Activated CD4-positive, alpha-beta T cell treated with anti-CD3 and anti-CD28 coated beads, Interleukin-2, amount 10 ng/mL, durations not matched to agents 7 days and 5 days (primary cell): Measurements from ENCODE around the gene FFAR1. TPM values are rescaled to one million over a fixed set of nuclear protein-coding genes. Genes with fewer than 3 reads are reported as not detected.
"Not testable (repeated sequence)": the region's sequence is repeated elsewhere in the genome, so short reads cannot be mapped to it uniquely, and the experiment has no call there.

Source experiments
- CTCF ChIA-PET: fragments of 350-600 bp; sonication (Branson Sonifier 250); formaldehyde crosslinking; loops from one replicate; lab custom pipeline; 2021; ENCODE audit warnings: antibody characterized with exemption; lab: Charles Lee
- POLR2A ChIA-PET: fragments of 350-600 bp; sonication (Branson Sonifier 250); formaldehyde crosslinking; loops from one replicate; lab custom pipeline; 2021; ENCODE audit warnings: antibody characterized with exemption; lab: Charles Lee
- DNase-seq: peaks from one replicate; pipeline ENCODE4 v3.0.0-alpha.2; 2020
- H3K27ac Mint-ChIP-seq: one replicate; pipeline ENCODE4 v1.8.0; 2021; ENCODE audit warnings: mild to moderate bottlenecking, moderate library complexity, mixed read lengths
- H3K27me3 Mint-ChIP-seq: one replicate; pipeline ENCODE4 v1.8.0; 2021; ENCODE audit warnings: mixed read lengths
- H3K36me3 Mint-ChIP-seq: one replicate; pipeline ENCODE4 v1.8.0; 2021; ENCODE audit warnings: low read depth, mixed read lengths
- H3K4me1 Mint-ChIP-seq: one replicate; pipeline ENCODE4 v1.8.0; 2021; ENCODE audit warnings: mixed read lengths
- H3K4me3 Mint-ChIP-seq: one replicate; pipeline ENCODE4 v1.8.0; 2021; ENCODE audit warnings: mild to moderate bottlenecking, moderate library complexity, mixed read lengths
- H3K9me3 Mint-ChIP-seq: one replicate; pipeline ENCODE4 v1.8.0; 2021; ENCODE audit warnings: mixed read lengths
- total RNA-seq, 2 experiments: library from RNA; stranded (reverse); gene quantifications; one replicate each; pipeline ENCODE4 v1.2.3, GENCODE V29; 2021

Gene FFAR1
- total RNA-seq, 2 experiments from 2014 or later = not detected

GRCh38 chr19:35375505-35376307 lies 28.0 kb downstream of the FFAR1 start:
- POLR2A ChIA-PET = no interaction called here
- no peak overlapping the region for H3K4me3 Mint-ChIP-seq
- H3K27ac Mint-ChIP-seq = no peak overlapping the region
- peaks cover 2% of the 10 kb centered on the region for H3K4me1 Mint-ChIP-seq
- peaks cover 20% of the 10 kb centered on the region for H3K27me3 Mint-ChIP-seq
- DNase-seq = no peak
- no peaks in the 10 kb centered on the region for H3K36me3 Mint-ChIP-seq
- H3K9me3 Mint-ChIP-seq = peaks cover 2% of the 10 kb centered on the region
- CTCF ChIA-PET = no interaction called here

DNA sequence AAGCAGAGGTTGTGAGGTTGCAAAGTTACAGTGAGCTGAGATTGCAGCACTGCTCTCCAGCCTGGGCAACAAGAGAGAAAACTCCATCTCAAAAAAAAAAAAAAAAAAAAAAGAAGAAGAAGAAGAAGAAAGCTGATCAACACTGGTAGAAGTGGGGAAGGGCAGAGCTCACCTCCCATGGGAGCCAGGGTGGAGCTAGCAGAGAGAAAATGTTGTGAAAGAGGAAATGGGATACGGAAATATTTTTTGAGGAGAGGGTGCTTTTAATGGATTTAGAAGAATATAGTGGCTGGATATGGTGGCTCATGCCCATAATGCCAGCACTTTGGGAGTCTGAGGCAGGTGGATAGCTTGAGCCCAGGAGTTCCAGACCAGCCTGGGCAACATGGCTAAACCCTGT lies 30.0 kb downstream of the FFAR1 start:
- no peak for DNase-seq
- POLR2A ChIA-PET = no interaction called here
- Mint-ChIP-seq H3K4me3 (no peak overlapping the region), H3K36me3 (no peaks in the 10 kb centered on the region), H3K27ac (no peak overlapping the region), H3K27me3 (peaks cover 27% of the 10 kb centered on the region), H3K9me3 (peaks cover 2% of the 10 kb centered on the region), H3K4me1 (peaks cover 2% of the 10 kb centered on the region)
- CTCF ChIA-PET = interaction anchor here (0.6 to 1.4 kb wide), 2 partner anchors 101 to 135 kb away, joined by 3 read pairs; no protein-coding TSS in a partner anchor

- Mint-ChIP-seq H3K27ac (no peak overlapping the region), H3K36me3 (no peaks in the 10 kb centered on the region), H3K9me3 (peaks cover 2% of the 10 kb centered on the region), H3K27me3 (peaks cover 30% of the 10 kb centered on the region), H3K4me3 (no peak overlapping the region), H3K4me1 (peaks cover 2% of the 10 kb centered on the region)
- no peak for DNase-seq
- ChIA-PET POLR2A (no interaction called here), CTCF (interaction anchor here (1.4 kb wide), 1 partner anchor 100 kb away, joined by 3 read pairs; no protein-coding TSS in a partner anchor)
Measured at GRCh38 chr19:35378356-35378755, 30.7 kb downstream of the FFAR1 start.

- CTCF ChIA-PET, H3K36me3 Mint-ChIP-seq, DNase-seq, H3K4me3 Mint-ChIP-seq, H3K9me3 Mint-ChIP-seq, H3K4me1 Mint-ChIP-seq, H3K27ac Mint-ChIP-seq: not testable (repeated sequence)
- peaks cover 30% of the 10 kb centered on the region for H3K27me3 Mint-ChIP-seq
- POLR2A ChIA-PET = interaction anchor here (0.6 kb wide), 1 partner anchor 85 kb away, joined by 4 read pairs; no protein-coding TSS in a partner anchor
Measured at GRCh38 chr19:35379545-35379944, 31.8 kb downstream of the FFAR1 start.

DNA sequence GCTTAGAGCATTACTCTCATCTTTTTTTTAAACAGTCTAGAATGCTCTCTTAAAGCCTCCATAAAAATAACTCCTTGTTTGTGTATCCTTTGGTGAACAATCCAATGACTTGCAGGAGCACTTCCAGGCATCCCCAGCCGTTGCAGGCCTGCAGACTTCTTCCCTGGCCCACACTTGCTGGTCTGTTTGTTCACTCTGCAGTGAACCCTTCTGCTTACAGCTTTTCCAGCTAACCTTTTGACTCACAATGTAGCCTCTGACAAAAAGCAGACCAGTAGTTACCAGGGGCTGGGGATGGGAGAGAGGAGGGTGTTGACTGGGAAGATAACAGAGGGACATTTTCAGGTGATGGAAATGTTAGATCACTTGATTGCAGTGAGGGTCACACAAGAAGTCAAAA lies 32.3 kb downstream of the FFAR1 start:
- CTCF ChIA-PET = no interaction called here
- Mint-ChIP-seq H3K27ac (no peak overlapping the region), H3K4me3 (no peak overlapping the region), H3K4me1 (no peaks in the 10 kb centered on the region), H3K27me3 (peaks cover 32% of the 10 kb centered on the region), H3K9me3 (peaks cover 7% of the 10 kb centered on the region), H3K36me3 (peaks cover 2% of the 10 kb centered on the region)
- POLR2A ChIA-PET = no interaction called here
- no peak for DNase-seq

GRCh38 chr19:35380450-35381124 lies 32.9 kb downstream of the FFAR1 start:
- no peak for DNase-seq
- no peak overlapping the region for H3K4me3 Mint-ChIP-seq
- peaks cover 2% of the 10 kb centered on the region for H3K36me3 Mint-ChIP-seq
- H3K9me3 Mint-ChIP-seq = peaks cover 7% of the 10 kb centered on the region
- H3K4me1 Mint-ChIP-seq = no peaks in the 10 kb centered on the region
- no peak overlapping the region for H3K27ac Mint-ChIP-seq
- CTCF ChIA-PET = no interaction called here
- POLR2A ChIA-PET = no interaction called here
- H3K27me3 Mint-ChIP-seq = peaks cover 32% of the 10 kb centered on the region

DNA sequence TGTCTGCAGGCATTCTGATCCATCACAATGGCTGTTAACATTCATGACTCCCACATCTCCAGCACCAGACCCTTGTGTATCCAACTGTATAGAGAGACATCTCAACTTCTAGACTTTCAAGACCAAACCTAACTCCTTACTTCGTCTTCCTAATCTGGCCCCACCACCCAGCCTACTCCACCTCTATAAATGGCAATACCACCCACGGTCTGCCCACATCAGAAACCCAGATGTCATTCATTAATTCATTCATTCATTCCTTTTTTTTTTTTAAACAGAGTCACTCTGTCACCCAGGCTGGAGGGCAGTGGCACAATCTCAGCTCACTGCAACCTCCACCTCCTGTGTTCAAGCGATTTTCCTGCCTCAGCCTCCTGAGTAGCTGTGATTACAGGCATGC lies 33.6 kb downstream of the FFAR1 start:
- ChIA-PET POLR2A (no interaction called here), CTCF (no interaction called here)
- no peak overlapping the region for H3K27ac Mint-ChIP-seq
- H3K9me3 Mint-ChIP-seq = peaks cover 7% of the 10 kb centered on the region
- H3K36me3 Mint-ChIP-seq = peaks cover 2% of the 10 kb centered on the region
- H3K4me1 Mint-ChIP-seq = no peaks in the 10 kb centered on the region
- peaks cover 28% of the 10 kb centered on the region for H3K27me3 Mint-ChIP-seq
- no peak overlapping the region for H3K4me3 Mint-ChIP-seq
- no peak for DNase-seq

GRCh38 chr19:35381926-35382325 lies 34.2 kb downstream of the FFAR1 start:
- Mint-ChIP-seq H3K27me3 (peaks cover 27% of the 10 kb centered on the region), H3K27ac (no peak overlapping the region), H3K4me3 (no peak overlapping the region), H3K9me3 (peaks cover 12% of the 10 kb centered on the region), H3K36me3 (peaks cover 5% of the 10 kb centered on the region), H3K4me1 (no peaks in the 10 kb centered on the region)
- DNase-seq = no peak
- ChIA-PET CTCF (no interaction called here), POLR2A (no interaction called here)

GRCh38 chr19:35383536-35383935 lies 35.8 kb downstream of the FFAR1 start:
- POLR2A ChIA-PET = no interaction called here
- CTCF ChIA-PET = interaction anchor here (0.5 kb wide), 1 partner anchor 64 kb away, joined by 4 read pairs; no protein-coding TSS in a partner anchor
- Mint-ChIP-seq H3K36me3 (peaks cover 5% of the 10 kb centered on the region), H3K27ac (no peak overlapping the region), H3K9me3 (peaks cover 14% of the 10 kb centered on the region), H3K4me1 (no peaks in the 10 kb centered on the region), H3K27me3 (peaks cover 18% of the 10 kb centered on the region), H3K4me3 (no peak overlapping the region)
- no peak for DNase-seq

DNA sequence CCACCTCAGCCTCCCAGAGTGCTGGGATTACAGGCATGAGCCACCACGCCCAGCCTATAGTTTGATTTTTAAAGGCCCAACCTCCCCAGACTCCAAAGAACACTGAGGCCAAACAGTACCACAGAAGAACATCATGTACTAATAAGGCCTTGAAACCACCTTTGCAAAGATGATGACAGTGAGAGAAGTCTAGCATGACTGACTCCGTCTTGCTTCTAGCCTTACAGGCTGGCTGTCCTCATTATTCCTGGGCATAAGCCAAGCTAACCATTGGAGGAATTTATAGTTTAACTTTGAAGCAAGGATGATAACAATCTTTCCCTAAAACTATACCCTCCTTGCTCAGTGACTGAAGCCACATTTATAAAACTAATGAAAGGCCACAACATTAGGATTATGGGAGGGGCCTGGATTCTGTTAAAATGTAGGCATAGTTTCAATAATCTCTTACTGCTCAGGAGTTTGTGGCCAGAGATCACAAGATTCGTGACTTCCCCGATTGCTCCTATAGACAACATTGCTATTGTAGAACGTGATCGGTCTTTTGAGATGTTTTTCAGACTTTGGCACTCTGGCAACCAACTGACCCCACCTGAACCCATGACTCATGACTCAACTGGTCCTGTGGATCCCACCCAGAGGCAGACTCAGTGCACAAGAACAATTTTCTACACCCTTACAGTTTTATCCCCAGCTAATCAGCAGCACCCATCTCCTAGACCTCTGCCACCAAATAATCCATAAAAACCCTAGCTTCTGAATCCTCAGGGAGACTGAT lies 40.8 kb downstream of the FFAR1 start:
- CTCF ChIA-PET = interaction anchor here (0.6 kb wide), 1 partner anchor 98 kb away, joined by 3 read pairs; no protein-coding TSS in a partner anchor
- Mint-ChIP-seq H3K9me3 (peaks cover 12% of the 10 kb centered on the region), H3K4me3 (no peak overlapping the region), H3K27me3 (peaks cover 2% of the 10 kb centered on the region), H3K4me1 (no peaks in the 10 kb centered on the region), H3K36me3 (peaks cover 5% of the 10 kb centered on the region), H3K27ac (no peak overlapping the region)
- POLR2A ChIA-PET = interaction anchor here (0.8 kb wide), 1 partner anchor 55 kb away, joined by 5 read pairs; no protein-coding TSS in a partner anchor
- DNase-seq = no peak

- peaks cover 5% of the 10 kb centered on the region for H3K36me3 Mint-ChIP-seq
- peaks cover 2% of the 10 kb centered on the region for H3K27me3 Mint-ChIP-seq
- DNase-seq = no peak
- no peak overlapping the region for H3K27ac Mint-ChIP-seq
- H3K9me3 Mint-ChIP-seq = peaks cover 9% of the 10 kb centered on the region
- CTCF ChIA-PET = no interaction called here
- no peak overlapping the region for H3K4me3 Mint-ChIP-seq
- POLR2A ChIA-PET = no interaction called here
- H3K4me1 Mint-ChIP-seq = no peaks in the 10 kb centered on the region
Measured at GRCh38 chr19:35389192-35389861, 41.6 kb downstream of the FFAR1 start.
